Measurements from ENCODE around the gene EPHB1. TPM values are rescaled to one million over a fixed set of nuclear protein-coding genes. Genes with fewer than 3 reads are reported as not detected.

EPHB1 gene
- total and polyA plus RNA-seq, 2 of the 13 experiments (the other 11 are each of a cell fraction or from before 2014, with no cell fraction given), result 0.07 to 0.21 TPM

GRCh38 chr3:135178566-135178965 is 383.5 kb downstream of the EPHB1 start:
- no peak for DNase-seq (ENCODE audit: low spot score)
- WGBS (ENCODE audit: low lambda C conversion rate), result 2% methylated on average over 2 of the region's 2 CpGs
- FAIRE-seq, result no peak
- H3K4me1 ChIP-seq (ENCODE audit: insufficient read depth, low read length), result no peaks in the 10 kb centered on the region
- no peak overlapping the region for H3K4me3 ChIP-seq (replicated peaks in 1 of 3; ENCODE audit: insufficient read depth in 1 of 3, low read depth in 2 of 3, low read length in 3 of 3)
- BruUV-seq (replicated peaks), result no TSS peak
- in situ Hi-C loops (cut with HindIII; ENCODE audit: extremely low pct_ligation_motif_present, low pct_unique_long_range_greater_than_20kb), result no loop called here
- ChIA-PET CTCF (ENCODE audit: low intra/inter-chr PET ratio, low total read pairs) (no interaction called here), POLR2A (no interaction called here)
- no peaks in the 10 kb centered on the region for H3K36me3 ChIP-seq (replicated peaks in 1 of 2; ENCODE audit: control insufficient read depth in 1 of 2, insufficient read depth in 2 of 2, low read length in 2 of 2)
- no peak for ATAC-seq
- H3K9ac ChIP-seq (ENCODE audit: insufficient read depth, low read depth, low read length), result no peak overlapping the region
- H2AFZ ChIP-seq (ENCODE audit: low read length), result no peak overlapping the region
- H3K9me3 ChIP-seq (ENCODE audit: low read length), result no peaks in the 10 kb centered on the region
- H4K20me1 ChIP-seq (ENCODE audit: insufficient read depth, low read length), result no peaks in the 10 kb centered on the region
- H3K79me2 ChIP-seq (ENCODE audit: insufficient read depth, low read length), result no peaks in the 10 kb centered on the region
- peaks cover 2 to 7% of the 10 kb centered on the region in 2 experiments; a peak in 2 of 5 replicates for H3K27me3 ChIP-seq (ENCODE audit: control insufficient read depth in 1 of 2, insufficient read depth in 2 of 2, low read length in 2 of 2)
- no peak overlapping the region for H3K27ac ChIP-seq (ENCODE audit: extremely low read length, insufficient read depth, low read length)
- TF ChIP-seq ZBTB26 (CRISPR knock-in tag; IDR thresholded peaks at IDR 0.05; ENCODE audit: borderline replicate concordance) (no peak), MIER2 (CRISPR knock-in tag; IDR thresholded peaks at IDR 0.05) (no peak), CCDC6 (CRISPR knock-in tag; IDR thresholded peaks at IDR 0.05) (no peak), ZNF138 (CRISPR knock-in tag; IDR thresholded peaks at IDR 0.05; ENCODE audit: low read depth) (no peak), ZNF598 (CRISPR knock-in tag; IDR thresholded peaks at IDR 0.05; ENCODE audit: borderline replicate concordance) (no peak), ZNF850 (CRISPR knock-in tag; conservative IDR thresholded peaks at IDR 0.05) (no peak), ZNF414 (CRISPR knock-in tag; IDR thresholded peaks at IDR 0.05) (no peak), WIZ (CRISPR knock-in tag; IDR thresholded peaks at IDR 0.05) (no peak), ZSCAN25 (CRISPR knock-in tag; IDR thresholded peaks at IDR 0.05) (no peak), CREB1 (IDR thresholded peaks at IDR 0.05) (no peak), CREB1 (CRISPR knock-in tag; IDR thresholded peaks at IDR 0.05) (no peak)
- intact Hi-C loops (cut with micrococcal nuclease; ENCODE audit: unreplicated experiment), result no loop called here
- no peak overlapping the region for H3K4me2 ChIP-seq (ENCODE audit: low read depth, low read length)
